Measurements from ENCODE around the gene ROBO2.

The ROBO2 gene

DNA sequence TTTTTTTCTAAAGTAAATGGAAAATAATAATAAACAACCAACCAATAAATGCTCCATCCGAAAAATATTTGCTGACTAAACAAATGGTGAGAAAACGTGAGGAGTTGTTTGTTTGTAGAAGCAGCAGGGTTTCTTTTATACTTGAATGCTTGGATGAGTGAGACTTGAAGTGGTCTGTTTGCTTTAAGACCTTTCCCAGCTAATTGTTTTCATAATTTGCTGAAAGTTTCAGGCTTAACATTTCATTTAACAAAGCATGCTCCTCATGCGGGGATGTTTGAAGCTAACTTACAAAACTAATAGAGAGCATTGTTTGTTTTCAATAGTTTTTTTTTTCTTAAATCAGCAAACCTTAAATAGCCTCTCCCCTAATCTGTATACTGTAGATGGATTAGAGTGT lies 484.6 kb downstream of the ROBO2 start:
- DNase-seq = no peak

GRCh38 chr3:77524946-77525682 lies 485.2 kb downstream of the ROBO2 start:
- no peak for DNase-seq

DNA sequence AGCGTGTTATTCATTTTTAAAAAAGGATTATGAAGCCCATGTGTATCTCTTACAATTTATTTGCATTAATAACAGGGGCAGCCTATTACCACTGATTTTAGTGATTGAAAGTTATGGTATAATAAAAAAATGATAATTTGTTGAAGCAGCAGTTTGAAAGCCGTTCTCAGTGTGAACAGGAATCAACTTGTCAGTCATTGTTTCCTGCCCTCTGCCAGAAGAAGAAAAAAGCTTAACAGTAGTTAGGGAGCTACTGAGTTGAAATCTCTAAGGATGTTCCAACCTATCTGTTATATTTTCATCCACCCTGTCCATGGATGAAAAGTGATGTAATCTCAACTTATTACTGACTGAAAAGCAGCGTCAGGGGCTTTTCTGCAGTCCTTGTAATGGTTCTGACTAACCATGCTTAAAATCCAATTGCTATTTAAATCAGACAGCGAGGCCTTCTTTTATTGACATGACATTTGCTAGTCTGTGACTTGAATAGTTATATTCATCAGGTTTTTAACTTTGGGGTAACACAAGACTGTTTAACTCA lies 486.7 kb downstream of the ROBO2 start:
- DNase-seq = no peak

DNA sequence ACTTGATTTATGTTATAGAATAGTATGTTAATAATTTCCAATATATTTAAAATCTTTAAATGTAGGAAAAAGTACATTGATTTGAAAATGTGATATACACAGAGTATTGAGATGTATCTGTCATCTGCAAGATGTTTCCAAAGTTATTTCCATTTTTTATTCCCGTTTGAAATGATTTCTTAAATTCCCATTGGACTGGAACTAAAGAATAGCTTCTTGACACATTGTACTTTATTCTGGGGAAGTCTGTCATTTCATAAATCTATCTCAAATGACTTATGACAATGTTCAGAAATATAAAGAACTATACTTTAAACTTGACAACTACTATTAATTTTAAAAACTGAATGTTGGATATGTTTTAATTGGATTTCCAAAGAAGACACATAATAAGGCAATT lies 489.6 kb downstream of the ROBO2 start:
- DNase-seq = no peak

DNA sequence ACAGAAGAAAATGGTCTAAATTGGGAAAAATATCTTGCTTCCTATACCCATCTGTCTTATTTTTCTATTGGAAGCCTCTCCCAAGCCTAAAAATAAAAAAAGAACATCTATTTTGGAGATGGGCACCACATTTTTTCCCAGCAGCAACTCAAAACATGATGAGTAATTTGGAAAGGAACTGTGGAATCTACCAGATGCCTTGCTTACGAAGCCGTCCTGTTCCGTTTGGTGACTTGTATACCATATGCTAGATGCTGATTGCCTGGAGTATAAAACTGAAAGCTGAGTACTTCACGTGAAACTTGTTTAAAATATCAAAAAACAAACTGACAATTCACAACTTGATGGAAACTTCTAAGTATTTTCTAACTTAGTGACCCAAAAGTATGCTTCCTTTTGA lies 491.0 kb downstream of the ROBO2 start:
- peak; percentile 31 for DNase-seq

- no peak for DNase-seq
Observed at GRCh38 chr3:77535116-77535515, 495.2 kb downstream of the ROBO2 start.

- no peak for DNase-seq
Observed at GRCh38 chr3:77536038-77536775, 496.3 kb downstream of the ROBO2 start.

- no peak for DNase-seq
Observed at GRCh38 chr3:77539014-77539413, 499.1 kb downstream of the ROBO2 start.

- DNase-seq = no peak
Observed at GRCh38 chr3:77539677-77540076, 499.8 kb downstream of the ROBO2 start.

GRCh38 chr3:77541203-77541922 lies 501.5 kb downstream of the ROBO2 start:
- no peak for DNase-seq

DNA sequence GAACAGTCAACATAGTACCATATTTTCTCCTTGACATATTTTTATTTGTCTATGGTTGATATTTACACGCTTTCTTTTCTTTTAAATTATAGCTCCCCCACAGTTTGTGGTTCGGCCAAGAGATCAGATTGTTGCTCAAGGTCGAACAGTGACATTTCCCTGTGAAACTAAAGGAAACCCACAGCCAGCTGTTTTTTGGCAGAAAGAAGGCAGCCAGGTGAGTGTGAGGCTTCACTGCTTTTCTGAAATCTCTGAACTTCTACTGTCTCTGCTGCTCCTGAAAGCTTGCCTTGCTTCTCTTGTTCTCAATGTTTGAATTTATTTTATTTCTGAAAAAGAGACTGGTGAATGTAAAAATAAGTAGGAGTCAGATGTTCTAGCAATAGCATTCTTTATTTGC lies 506.3 kb downstream of the ROBO2 start:
- DNase-seq = no peak

GRCh38 chr3:77549034-77549433 lies 509.1 kb downstream of the ROBO2 start:
- no peak for DNase-seq

GRCh38 chr3:77553240-77553639 lies 513.3 kb downstream of the ROBO2 start:
- DNase-seq = no peak

- no peak for DNase-seq
Observed at GRCh38 chr3:77562089-77562488, 522.2 kb downstream of the ROBO2 start.

- no peak for DNase-seq
Observed at GRCh38 chr3:77563012-77563411, 523.1 kb downstream of the ROBO2 start.

GRCh38 chr3:77566055-77566454 lies 526.2 kb downstream of the ROBO2 start:
- no peak for DNase-seq

DNA sequence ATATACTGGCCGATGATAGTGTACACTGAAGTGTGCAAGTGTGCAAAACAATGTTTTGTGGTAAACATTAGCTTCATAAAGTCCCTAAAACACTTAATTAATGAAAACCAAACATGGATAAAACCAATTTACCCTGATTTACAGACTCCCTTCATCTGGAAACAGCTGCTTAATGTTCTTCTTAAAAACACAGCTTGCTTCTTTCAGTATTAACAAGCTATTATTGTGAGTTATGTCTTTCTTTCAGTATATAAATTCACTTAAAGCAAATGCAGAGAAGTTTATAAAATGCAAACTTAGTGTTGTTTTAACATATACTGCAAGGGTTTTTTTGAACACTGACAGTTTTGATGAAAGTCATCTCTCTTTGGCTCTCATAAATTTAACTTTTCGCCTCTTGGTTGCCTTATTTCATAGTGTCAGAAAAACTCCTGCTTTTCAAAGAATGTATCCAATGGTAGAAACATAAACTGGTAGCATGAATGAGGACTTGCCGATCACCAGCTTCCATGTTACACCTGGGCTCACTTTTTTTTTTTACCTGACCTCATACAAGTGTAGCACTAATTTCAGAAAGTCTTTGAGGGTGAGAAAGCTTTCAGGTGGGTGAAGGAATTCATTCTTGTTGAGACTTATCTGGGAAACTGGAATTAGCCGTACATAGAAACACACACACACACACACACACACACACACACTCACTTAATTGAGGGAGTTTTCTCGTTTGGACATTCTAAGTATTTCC lies 532.2 kb downstream of the ROBO2 start:
- no peak for DNase-seq

- DNase-seq = no peak
Observed at GRCh38 chr3:77577264-77577663, 537.4 kb downstream of the ROBO2 start.

GRCh38 chr3:77586216-77586615 lies 546.3 kb downstream of the ROBO2 start:
- no peak for DNase-seq

- DNase-seq = no peak
Observed at GRCh38 chr3:77588863-77589262, 549.0 kb downstream of the ROBO2 start.

DNA sequence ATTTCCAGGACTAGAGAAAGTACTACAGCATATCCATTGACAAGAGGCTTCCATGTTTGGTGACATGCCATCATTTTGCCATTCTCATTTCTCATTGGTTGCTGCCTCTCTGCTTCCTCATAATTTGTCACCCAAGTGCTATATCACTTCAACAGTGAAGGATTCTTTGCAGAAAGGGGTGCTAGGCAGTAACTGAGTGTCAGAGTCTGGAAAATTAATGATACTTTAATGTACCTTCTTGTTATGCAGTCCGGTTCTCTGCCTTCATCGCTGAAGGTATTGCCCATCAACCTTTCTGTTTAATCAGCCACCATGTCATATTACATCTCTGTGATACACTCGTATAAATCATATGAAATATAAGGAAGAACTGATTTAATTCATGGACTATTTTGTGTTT lies 550.3 kb downstream of the ROBO2 start:
- DNase-seq = no peak

GRCh38 chr3:77595371-77595870 lies 555.5 kb downstream of the ROBO2 start:
- no peak for DNase-seq

- no peak for DNase-seq
Observed at GRCh38 chr3:77599948-77600347, 560.0 kb downstream of the ROBO2 start.

All from fibroblast of upper back skin (primary cell).